Peyer's patch (tissue), 4 donors: ENCODE results near the gene GAST.

Experiments used
- CTCF ChIP-seq, 6 experiments: fragments of 450-650 bp in 4 of 6; fragments of 200-600 bp in 2 of 6; sonication (generic) in 1 of 6; IDR thresholded peaks; one replicate each; pipeline ENCODE4 v1.5.1; 2017 to 2019; ENCODE audit warnings: antibody characterized with exemption in 6 of 6, mild to moderate bottlenecking in 3 of 6, moderate library complexity in 1 of 6
- POLR2A ChIP-seq, 2 donors: fragments of 450-650 bp; IDR thresholded peaks; one replicate each; pipeline ENCODE4 v1.5.1; 2017; ENCODE audit warnings: antibody characterized with exemption in 2 of 2, mild to moderate bottlenecking in 2 of 2, moderate library complexity in 2 of 2

- TF ChIP-seq POLR2A (IDR thresholded peaks at IDR 0.05) (no peak), CTCF (IDR thresholded peaks at IDR 0.05) (no peak)
Observed at GRCh38 chr17:41691031-41691777, 20.9 kb upstream of the GAST start.
